AG10803 (cell line): Measurements from ENCODE around the gene TTLL6.

Source experiments
- DNase-seq: peaks from one replicate; pipeline ENCODE4 v3.0.0; 2010; ENCODE audit warnings: low read depth
- H3K4me3 ChIP-seq: 2 replicates; pipeline ENCODE4 v1.5.1; 2011; ENCODE audit warnings: mild to moderate bottlenecking, low read length, control low read depth
- TF ChIP-seq, protein P1 (sequence below): conservative IDR thresholded peaks from 2 replicates; pipeline ENCODE4 v1.5.1; 2011; ENCODE audit warnings: mild to moderate bottlenecking, low read length, control low read depth, inconsistent platforms

The TTLL6 gene

DNA sequence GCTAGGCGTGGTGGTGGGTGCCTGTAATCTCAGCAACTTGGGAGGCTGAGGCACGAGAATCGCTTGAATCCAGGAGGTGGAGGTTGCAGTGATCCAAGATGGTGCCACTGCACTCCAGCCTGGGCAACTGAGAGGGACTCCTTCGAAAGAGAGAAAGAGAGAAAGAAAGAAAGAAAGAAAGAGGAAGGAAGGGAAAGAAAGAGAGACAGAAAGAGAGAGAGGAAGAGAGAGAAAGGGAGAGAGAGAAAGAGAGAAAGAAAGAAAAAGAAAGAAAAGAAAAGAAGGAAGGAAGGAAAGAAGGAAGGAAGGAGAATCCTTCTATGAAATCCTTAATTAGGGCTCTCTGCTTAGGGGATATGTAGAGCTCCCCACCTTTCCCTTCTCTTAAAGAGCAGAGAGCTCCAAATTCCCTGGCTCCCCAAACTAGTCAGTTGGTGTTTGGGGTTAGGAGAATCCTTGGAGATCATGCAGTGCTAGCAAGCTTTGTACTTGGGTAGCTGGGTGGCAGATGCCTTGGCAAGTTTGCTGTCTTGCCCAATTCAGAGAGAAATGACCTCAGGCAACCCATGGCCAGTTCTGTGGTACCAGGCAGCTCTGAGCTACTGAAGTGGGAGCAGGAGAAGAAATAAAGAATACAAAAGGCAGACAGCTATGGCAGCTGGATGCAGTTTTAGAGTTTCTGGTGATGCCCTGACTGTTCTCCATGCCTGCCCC is 79.5 kb downstream of the TTLL6 start:
- no peak overlapping the region for H3K4me3 ChIP-seq
- no peak for DNase-seq
- TF ChIP-seq, protein P1, sequence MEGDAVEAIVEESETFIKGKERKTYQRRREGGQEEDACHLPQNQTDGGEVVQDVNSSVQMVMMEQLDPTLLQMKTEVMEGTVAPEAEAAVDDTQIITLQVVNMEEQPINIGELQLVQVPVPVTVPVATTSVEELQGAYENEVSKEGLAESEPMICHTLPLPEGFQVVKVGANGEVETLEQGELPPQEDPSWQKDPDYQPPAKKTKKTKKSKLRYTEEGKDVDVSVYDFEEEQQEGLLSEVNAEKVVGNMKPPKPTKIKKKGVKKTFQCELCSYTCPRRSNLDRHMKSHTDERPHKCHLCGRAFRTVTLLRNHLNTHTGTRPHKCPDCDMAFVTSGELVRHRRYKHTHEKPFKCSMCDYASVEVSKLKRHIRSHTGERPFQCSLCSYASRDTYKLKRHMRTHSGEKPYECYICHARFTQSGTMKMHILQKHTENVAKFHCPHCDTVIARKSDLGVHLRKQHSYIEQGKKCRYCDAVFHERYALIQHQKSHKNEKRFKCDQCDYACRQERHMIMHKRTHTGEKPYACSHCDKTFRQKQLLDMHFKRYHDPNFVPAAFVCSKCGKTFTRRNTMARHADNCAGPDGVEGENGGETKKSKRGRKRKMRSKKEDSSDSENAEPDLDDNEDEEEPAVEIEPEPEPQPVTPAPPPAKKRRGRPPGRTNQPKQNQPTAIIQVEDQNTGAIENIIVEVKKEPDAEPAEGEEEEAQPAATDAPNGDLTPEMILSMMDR = no peak

DNA sequence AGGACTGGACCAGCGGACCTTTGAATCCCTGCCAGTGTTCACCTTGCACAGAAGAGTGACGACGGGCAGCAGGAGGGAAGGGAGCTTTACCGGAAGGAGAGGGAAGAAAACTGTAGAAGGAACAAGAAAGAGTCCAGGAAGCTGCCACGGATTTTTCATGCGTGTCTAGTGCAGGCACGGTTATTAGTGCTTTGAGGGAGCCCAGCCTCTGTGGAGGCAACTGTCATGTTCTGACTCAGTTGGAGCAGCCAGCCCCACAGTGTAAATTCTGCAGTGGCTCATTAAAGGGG is 82.0 kb downstream of the TTLL6 start:
- H3K4me3 ChIP-seq = no peak overlapping the region
- no peak for DNase-seq
- TF ChIP-seq, protein P1 = no peak

DNA sequence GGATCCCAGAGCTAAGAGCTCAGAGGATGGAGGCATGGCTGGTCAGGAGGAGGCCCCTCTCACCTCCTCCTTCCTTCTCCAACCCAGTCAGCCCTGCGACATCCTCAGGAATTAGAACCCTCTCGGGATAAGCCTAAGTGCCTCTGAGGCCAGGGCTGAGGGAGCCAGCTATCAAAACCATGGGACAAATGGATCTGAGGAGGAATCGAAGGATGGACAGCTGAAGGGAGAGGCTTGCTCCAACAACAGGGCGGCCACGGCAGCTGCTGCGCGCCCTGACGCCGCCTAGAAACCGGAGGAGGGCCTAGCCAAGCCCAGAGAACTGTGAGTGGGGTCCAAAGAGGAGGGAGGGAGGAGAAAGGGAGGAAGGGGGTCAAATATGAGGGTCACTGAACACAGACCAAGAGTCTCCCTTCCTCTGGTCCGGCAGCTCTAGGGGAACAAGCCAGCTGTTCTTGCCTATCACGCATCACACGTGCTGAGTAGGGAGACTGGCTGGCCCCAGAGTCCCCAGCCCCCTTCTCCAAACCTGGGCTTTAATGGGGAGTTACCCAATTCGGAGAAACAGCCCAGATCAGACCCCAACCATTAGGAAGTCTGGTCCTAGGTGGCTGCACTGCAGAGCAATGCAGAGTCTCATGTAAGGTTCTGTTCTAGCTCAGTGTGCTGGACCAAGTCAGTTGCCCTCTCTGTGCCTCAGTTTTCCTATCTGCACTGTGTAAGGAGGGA is 82.5 kb downstream of the TTLL6 start:
- H3K4me3 ChIP-seq = no peak overlapping the region
- no peak for DNase-seq
- TF ChIP-seq, protein P1 = no peak

DNA sequence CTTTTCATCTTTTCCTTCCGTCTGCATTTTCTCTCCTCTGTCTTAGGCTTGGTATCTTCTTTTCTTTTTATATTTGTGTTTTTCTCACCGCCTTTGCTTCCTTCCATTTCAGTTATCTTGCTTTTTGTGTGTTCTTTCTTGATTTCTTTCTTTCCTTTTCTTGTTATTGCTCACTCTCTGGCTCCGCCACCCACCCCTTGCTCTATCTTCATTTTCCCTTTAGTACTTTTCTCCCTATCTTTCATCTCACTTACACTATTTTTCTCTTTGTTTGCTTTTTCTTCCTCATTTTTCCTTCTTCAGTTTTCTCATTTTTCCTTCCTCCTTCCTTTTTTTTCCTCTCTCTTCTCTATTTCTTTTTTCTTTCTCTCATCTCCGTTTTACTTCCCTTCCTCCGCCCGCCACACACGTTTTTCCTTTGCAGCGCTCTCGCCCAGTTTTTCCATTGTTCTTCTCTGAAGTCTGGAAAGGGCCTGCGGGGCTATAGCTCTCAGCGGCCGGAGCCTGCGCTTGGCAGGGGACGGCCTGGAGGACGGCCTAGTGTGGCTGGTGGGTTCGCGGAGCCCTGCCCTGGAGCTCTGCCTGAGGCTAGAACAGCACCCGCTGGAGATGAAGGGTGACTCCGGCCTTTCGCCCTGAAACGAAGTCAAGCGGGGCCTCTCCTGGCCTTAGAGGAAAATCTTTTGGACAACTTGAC is 83.2 kb downstream of the TTLL6 start:
- no peak for DNase-seq
- TF ChIP-seq, protein P1 = no peak
- H3K4me3 ChIP-seq = no peak overlapping the region

DNA sequence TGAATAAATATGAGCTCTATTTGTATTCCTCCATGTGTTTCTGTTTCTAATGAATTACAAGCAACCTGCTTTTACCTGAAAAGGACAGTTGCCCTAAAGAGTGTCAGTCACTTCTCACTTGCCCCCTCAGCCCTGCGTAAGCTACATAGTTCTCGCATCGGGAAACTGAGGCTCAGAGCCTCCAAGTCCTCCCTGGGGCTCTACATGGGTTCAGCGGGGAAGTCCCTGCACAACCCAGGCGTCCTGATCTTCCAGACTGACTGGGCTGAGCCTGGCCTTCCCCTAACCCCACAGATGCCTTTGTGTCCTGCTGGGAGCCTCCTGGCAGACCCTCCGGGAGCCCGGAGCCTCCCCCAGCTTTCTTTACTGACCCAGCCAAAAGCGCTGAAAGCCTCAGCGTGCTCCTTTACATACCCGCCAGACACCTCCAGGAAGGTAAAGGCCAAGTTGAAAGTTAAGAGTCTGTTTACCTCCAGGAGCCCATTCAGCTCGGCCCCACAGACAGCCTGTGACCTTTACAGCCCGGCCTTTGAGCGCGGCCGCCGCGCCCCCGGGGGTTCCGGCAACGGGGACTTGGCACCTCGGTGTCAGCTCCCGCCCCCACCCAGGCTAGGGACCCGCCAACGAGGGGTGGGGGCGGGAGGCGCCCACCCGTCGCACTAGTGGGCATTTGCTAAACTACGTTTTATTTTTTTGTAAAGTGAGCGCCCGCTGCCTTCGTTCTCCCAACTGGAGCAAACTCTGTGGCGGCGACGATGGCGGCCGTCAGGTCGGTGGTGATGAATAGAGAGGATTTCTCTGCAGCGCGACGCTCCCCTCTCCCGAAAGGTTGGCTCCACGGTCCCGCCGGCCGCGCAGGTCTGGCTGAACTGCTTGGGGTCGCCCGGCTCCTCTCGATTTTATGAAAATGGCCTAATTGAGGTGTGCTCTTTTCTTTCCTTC is 84.1 kb downstream of the TTLL6 start:
- DNase-seq = no peak
- H3K4me3 ChIP-seq = no peak overlapping the region
- TF ChIP-seq, protein P1 = no peak

DNA sequence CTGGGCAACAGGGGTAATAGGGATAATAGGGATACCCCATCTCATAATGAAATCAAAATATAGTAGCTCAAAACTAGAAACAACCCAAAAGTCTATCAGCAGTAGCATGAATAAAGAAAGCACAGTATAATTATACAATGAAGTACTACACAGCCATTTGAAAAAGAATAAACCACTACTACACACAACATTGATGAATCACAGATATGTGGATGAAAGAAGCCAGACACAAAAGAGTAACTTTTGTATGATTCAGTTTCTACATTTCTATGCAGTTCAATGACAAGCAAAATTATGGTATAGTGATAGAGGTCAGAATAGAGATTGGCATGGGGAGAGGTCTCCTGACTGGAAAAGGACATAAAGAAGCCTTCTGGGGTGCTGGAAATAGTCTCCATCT is 85.7 kb downstream of the TTLL6 start:
- no peak for DNase-seq
- H3K4me3 ChIP-seq = no peak overlapping the region
- TF ChIP-seq, protein P1 = no peak
